ENCODE results near the gene ADGRF4. TPM values are rescaled to one million over a fixed set of nuclear protein-coding genes. Genes with fewer than 3 reads are reported as not detected.
A peak's percentile ranks its signal among the peaks of the same experiment; 100 is the strongest.

ADGRF4 gene, protein sequence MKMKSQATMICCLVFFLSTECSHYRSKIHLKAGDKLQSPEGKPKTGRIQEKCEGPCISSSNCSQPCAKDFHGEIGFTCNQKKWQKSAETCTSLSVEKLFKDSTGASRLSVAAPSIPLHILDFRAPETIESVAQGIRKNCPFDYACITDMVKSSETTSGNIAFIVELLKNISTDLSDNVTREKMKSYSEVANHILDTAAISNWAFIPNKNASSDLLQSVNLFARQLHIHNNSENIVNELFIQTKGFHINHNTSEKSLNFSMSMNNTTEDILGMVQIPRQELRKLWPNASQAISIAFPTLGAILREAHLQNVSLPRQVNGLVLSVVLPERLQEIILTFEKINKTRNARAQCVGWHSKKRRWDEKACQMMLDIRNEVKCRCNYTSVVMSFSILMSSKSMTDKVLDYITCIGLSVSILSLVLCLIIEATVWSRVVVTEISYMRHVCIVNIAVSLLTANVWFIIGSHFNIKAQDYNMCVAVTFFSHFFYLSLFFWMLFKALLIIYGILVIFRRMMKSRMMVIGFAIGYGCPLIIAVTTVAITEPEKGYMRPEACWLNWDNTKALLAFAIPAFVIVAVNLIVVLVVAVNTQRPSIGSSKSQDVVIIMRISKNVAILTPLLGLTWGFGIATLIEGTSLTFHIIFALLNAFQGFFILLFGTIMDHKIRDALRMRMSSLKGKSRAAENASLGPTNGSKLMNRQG
- total RNA-seq: not detected
- not detected for polyA plus RNA-seq
- long read RNA-seq, donor 1: 0 reads
- long read RNA-seq, donor 2: 0 reads

- intact Hi-C loops (cut with DNase I): no loop called here
- H3K36me3 ChIP-seq (ENCODE audit: control insufficient read depth in 1 of 2, insufficient read depth in 2 of 2, low read length in 1 of 2): no peaks in the 10 kb centered on the region
- no peak within 1 kb of the TSS for H3K27ac ChIP-seq (ENCODE audit: low read depth in 1 of 2, low read length in 2 of 2)
- 85 to 87% methylated on average over 5 of the region's 5 CpGs for WGBS, 2 donors
- DNase-seq: no peak
- no peaks in the 10 kb centered on the region for H3K4me1 ChIP-seq (ENCODE audit: control insufficient read depth in 1 of 2, insufficient read depth in 2 of 2, low read length in 2 of 2)
- no peaks in the 10 kb centered on the region for H3K9me3 ChIP-seq (ENCODE audit: control insufficient read depth, low read length)
- no peaks in the 10 kb centered on the region for H3K27me3 ChIP-seq (ENCODE audit: control insufficient read depth in 1 of 2, insufficient read depth in 2 of 2, low read length in 1 of 2)
- ATAC-seq (ENCODE audit: low FRiP score): peak; percentile 12
- no peak within 1 kb of the TSS for H3K4me3 ChIP-seq (ENCODE audit: low read length in 2 of 2)
These were observed at the start of gene ADGRF4 for GRCh38 chr6:47698342-47698787. ADGRF4 (plus strand) TSS chr6:47698580; CDS start chr6:47707246, 8,666 bp downstream.

DNA sequence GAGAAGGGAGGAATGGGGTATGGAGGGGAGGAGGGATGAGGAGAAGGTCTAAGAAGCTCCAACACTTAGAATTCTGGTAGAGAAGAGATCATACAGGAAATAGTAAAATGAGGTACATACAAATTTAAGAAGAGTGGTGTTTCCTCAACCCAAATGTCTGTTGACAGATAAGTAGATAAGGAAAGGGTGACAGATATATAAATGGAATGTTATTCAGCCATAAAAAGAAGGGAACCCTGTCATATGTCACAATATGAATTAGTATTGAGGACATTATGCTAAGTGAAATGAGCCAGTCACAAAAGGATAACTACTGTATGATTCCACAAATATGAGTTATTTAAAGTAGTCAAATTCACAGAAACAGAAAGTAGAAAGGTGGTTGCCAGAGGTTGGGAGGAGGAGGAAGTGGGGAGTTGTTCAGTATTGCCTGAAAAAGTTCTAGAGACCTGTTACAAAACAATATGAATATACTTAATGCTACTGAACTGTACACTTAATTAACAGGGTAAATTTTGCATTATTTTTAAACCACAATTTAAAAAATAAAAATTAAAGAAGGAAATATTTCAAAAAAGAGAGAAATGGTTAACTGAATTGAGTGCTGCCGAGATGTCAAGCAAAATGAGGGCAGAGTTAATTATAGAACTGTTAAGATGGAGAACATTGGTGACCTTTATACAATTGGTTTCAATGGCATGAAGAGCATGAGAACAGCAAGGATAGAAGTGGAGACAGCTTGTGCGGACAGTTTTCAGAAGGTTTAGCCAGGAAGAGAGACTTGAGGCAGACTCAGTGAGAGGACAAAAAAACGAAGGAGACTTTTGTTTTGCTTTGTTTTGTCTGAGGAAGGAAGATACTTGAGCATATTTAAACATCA lies 47.6 kb upstream of the ADGRF4 start:
- ATAC-seq (ENCODE audit: low FRiP score): no peak

DNA sequence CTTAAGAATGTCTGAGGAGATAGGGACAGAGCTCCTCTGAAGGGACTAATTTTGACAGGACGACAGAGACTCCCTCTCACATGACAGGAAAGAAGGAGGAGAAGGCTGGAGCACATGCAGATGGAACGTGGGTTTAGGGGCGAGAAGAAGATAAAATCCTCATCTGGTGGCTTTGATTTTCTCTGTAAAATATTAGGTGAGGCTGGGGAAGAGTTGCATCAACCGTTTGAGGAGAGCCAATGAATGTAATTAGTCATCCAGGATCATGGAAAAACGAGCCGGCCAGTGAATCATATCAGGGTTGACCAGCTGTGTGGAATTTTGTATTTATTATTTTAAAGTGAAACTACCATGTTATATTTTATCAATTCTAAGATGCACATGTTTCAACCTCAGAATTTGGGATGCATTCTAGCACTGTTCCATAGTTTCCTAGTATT lies 46.9 kb upstream of the ADGRF4 start:
- intact Hi-C loops (cut with DNase I): no loop called here
- Histone ChIP-seq H3K9me3 (ENCODE audit: control insufficient read depth, low read length) (no peaks in the 10 kb centered on the region), H3K36me3 (ENCODE audit: control insufficient read depth in 1 of 2, insufficient read depth in 2 of 2, low read length in 1 of 2) (no peaks in the 10 kb centered on the region), H3K27me3 (ENCODE audit: control insufficient read depth in 1 of 2, insufficient read depth in 2 of 2, low read length in 1 of 2) (no peaks in the 10 kb centered on the region), H3K4me3 (ENCODE audit: low read length in 2 of 2) (no peak overlapping the region), H3K27ac (ENCODE audit: low read depth in 1 of 2, low read length in 2 of 2) (no peak overlapping the region), H3K4me1 (ENCODE audit: control insufficient read depth in 1 of 2, insufficient read depth in 2 of 2, low read length in 2 of 2) (no peaks in the 10 kb centered on the region)
- ATAC-seq (ENCODE audit: low FRiP score) (no peak), DNase-seq (no peak)
- WGBS, 2 donors: 29 to 38% methylated on average over 6 of the region's 6 CpGs

More for the DNA sequence above, 47.6 kb upstream of the ADGRF4 start:
- H3K9me3 ChIP-seq (ENCODE audit: control insufficient read depth, low read length): no peaks in the 10 kb centered on the region
- intact Hi-C loops (cut with DNase I): no loop called here
- DNase-seq: no peak
- H3K27ac ChIP-seq (ENCODE audit: low read depth in 1 of 2, low read length in 2 of 2): no peak overlapping the region
- H3K4me1 ChIP-seq (ENCODE audit: control insufficient read depth in 1 of 2, insufficient read depth in 2 of 2, low read length in 2 of 2): no peaks in the 10 kb centered on the region
- 50 to 53% methylated on average over 3 of the region's 3 CpGs for WGBS, 2 donors
- no peak overlapping the region for H3K4me3 ChIP-seq (ENCODE audit: low read length in 2 of 2)
- H3K36me3 ChIP-seq (ENCODE audit: control insufficient read depth in 1 of 2, insufficient read depth in 2 of 2, low read length in 1 of 2): no peaks in the 10 kb centered on the region
- no peaks in the 10 kb centered on the region for H3K27me3 ChIP-seq (ENCODE audit: control insufficient read depth in 1 of 2, insufficient read depth in 2 of 2, low read length in 1 of 2)

DNA sequence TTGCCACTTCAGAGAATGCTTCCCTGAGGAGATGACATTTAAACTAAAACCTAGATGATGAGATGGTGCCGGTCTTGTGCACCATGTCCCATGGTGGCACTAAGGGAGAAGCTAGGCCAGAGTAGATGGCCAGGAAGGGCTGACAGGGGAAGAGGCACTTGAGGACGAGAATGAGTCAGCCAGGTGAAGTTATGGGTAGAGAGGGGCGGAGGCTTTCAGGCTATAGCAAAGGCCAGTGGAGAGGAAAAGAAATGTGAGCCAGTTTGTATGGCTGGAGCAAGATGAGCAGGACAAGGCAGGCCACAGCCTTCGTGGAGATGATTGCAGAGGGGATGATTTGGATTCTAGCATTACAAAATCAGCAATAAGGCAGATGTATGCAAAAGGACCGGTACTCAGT lies 44.7 kb upstream of the ADGRF4 start:
- no peak for ATAC-seq (ENCODE audit: low FRiP score)

GRCh38 chr6:47654255-47654654 lies 44.1 kb upstream of the ADGRF4 start:
- WGBS, 2 donors: 87 to 89% methylated on average over 4 of the region's 4 CpGs
- Histone ChIP-seq H3K27ac (ENCODE audit: low read depth in 1 of 2, low read length in 2 of 2) (no peak overlapping the region), H3K9me3 (ENCODE audit: control insufficient read depth, low read length) (no peaks in the 10 kb centered on the region), H3K36me3 (ENCODE audit: control insufficient read depth in 1 of 2, insufficient read depth in 2 of 2, low read length in 1 of 2) (no peaks in the 10 kb centered on the region), H3K4me1 (ENCODE audit: control insufficient read depth in 1 of 2, insufficient read depth in 2 of 2, low read length in 2 of 2) (no peaks in the 10 kb centered on the region), H3K4me3 (ENCODE audit: low read length in 2 of 2) (no peak overlapping the region), H3K27me3 (ENCODE audit: control insufficient read depth in 1 of 2, insufficient read depth in 2 of 2, low read length in 1 of 2) (no peaks in the 10 kb centered on the region)
- intact Hi-C loops (cut with DNase I): no loop called here
- ATAC-seq (ENCODE audit: low FRiP score) (no peak), DNase-seq (no peak)

More for the DNA sequence above, 44.7 kb upstream of the ADGRF4 start:
- intact Hi-C loops (cut with DNase I): no loop called here
- H3K36me3 ChIP-seq (ENCODE audit: control insufficient read depth in 1 of 2, insufficient read depth in 2 of 2, low read length in 1 of 2): no peaks in the 10 kb centered on the region
- no peaks in the 10 kb centered on the region for H3K9me3 ChIP-seq (ENCODE audit: control insufficient read depth, low read length)
- no peak for DNase-seq
- H3K4me1 ChIP-seq (ENCODE audit: control insufficient read depth in 1 of 2, insufficient read depth in 2 of 2, low read length in 2 of 2): no peaks in the 10 kb centered on the region
- WGBS, 2 donors: 88 to 94% methylated on average over 5 of the region's 5 CpGs
- H3K27me3 ChIP-seq (ENCODE audit: control insufficient read depth in 1 of 2, insufficient read depth in 2 of 2, low read length in 1 of 2): no peaks in the 10 kb centered on the region
- no peak overlapping the region for H3K27ac ChIP-seq (ENCODE audit: low read depth in 1 of 2, low read length in 2 of 2)
- no peak overlapping the region for H3K4me3 ChIP-seq (ENCODE audit: low read length in 2 of 2)

DNA sequence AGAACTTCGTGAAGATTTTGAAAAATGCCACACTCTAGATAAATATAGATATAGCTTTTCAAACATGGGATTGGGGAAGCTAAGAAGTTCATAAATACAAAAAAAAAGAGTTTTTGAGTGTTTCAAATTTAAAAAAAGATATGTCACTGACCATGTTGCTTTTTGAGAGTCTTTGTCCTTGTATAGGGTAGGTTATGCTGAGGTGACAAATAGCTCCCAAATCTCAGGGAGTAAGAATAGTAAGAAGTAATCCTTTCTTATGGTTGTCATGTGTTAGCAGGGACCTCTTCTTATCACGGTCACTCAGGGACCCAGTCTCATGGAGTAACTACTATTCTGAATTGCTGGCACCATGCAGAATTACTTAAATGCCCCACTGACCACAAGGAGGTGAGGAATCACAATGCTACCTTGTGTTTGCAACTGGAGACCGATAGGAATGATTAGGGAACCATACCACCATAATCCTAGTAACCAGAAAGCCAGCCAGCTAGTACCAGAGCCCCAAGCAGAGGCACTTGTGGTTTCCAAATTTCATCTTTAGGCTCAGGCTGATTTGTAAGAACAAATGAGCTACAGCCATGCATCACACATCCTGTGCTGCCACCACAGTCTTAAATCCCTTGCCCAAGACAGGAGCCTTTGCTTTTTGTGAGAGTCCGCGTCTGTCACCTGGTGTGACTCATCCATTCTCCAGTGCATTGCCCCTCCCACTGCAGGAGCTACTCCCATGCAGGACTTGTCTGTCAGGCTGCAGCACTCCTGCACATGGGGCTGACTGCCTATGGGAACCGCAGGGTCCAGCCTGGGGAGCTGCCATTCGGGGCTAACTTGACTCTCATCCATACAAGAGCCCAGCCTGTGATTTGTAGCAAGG lies 42.4 kb upstream of the ADGRF4 start:
- Histone ChIP-seq H3K4me1 (ENCODE audit: control insufficient read depth in 1 of 2, insufficient read depth in 2 of 2, low read length in 2 of 2) (no peaks in the 10 kb centered on the region), H3K27ac (ENCODE audit: low read depth in 1 of 2, low read length in 2 of 2) (no peak overlapping the region), H3K9me3 (ENCODE audit: control insufficient read depth, low read length) (no peaks in the 10 kb centered on the region), H3K4me3 (ENCODE audit: low read length in 2 of 2) (no peak overlapping the region), H3K27me3 (ENCODE audit: control insufficient read depth in 1 of 2, insufficient read depth in 2 of 2, low read length in 1 of 2) (peaks cover 0 to 1% of the 10 kb centered on the region in 2 donors), H3K36me3 (ENCODE audit: control insufficient read depth in 1 of 2, insufficient read depth in 2 of 2, low read length in 1 of 2) (no peaks in the 10 kb centered on the region)
- intact Hi-C loops (cut with DNase I): no loop called here
- no peak for ATAC-seq (ENCODE audit: low FRiP score)
- DNase-seq: no peak
- 65 to 73% methylated on average over 7 of the region's 7 CpGs for WGBS, 2 donors

DNA sequence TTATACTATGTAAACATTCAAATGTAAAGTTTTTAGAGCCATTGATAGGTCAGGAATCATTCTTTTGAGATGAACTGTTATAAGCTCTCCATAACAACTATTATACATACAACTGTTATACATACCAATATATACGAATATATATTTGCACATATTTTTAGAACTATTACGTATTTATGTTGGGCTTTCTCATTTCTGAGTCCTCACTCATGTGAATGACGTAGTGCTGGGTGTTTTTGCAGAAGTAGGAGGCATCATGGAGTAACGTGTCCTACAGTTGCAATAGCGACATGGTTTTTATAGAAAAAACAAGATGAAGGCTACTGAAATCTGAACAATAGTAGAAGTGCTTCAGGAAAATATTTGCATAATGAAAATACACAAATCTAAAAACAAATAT lies 36.4 kb upstream of the ADGRF4 start:
- H3K9me3 ChIP-seq (ENCODE audit: control insufficient read depth, low read length): peaks cover 2% of the 10 kb centered on the region
- 55 to 60% methylated on average over 5 of the region's 5 CpGs for WGBS, 2 donors
- no peak overlapping the region for H3K27ac ChIP-seq (ENCODE audit: low read depth in 1 of 2, low read length in 2 of 2)
- ATAC-seq (ENCODE audit: low FRiP score) (no peak), DNase-seq (no peak)
- no peaks in the 10 kb centered on the region for H3K36me3 ChIP-seq (ENCODE audit: control insufficient read depth in 1 of 2, insufficient read depth in 2 of 2, low read length in 1 of 2)
- no peaks in the 10 kb centered on the region for H3K4me1 ChIP-seq (ENCODE audit: control insufficient read depth in 1 of 2, insufficient read depth in 2 of 2, low read length in 2 of 2)
- no peak overlapping the region for H3K4me3 ChIP-seq (ENCODE audit: low read length in 2 of 2)
- peaks cover 0 to 1% of the 10 kb centered on the region in 2 donors for H3K27me3 ChIP-seq (ENCODE audit: control insufficient read depth in 1 of 2, insufficient read depth in 2 of 2, low read length in 1 of 2)
- intact Hi-C loops (cut with DNase I): no loop called here
